ENCODE results near the gene IL1R1. TPM values are rescaled to one million over a fixed set of nuclear protein-coding genes. Genes with fewer than 3 reads are reported as not detected.
"Not testable (repeated sequence)": the region's sequence is repeated elsewhere in the genome, so short reads cannot be mapped to it uniquely, and the experiment has no call there.

Gene IL1R1
- total RNA-seq, 1 donor from 2014 or later = 152 TPM

- DNase-seq (no peak), ATAC-seq (no peak)
- H3K4me3 ChIP-seq = no peak overlapping the region
- peaks cover 66% of the 10 kb centered on the region for H3K4me1 ChIP-seq
- H3K27ac ChIP-seq = no peak overlapping the region
- intact Hi-C loops (cut with DNase I) = no loop called here
- no peak for TF ChIP-seq CTCF (IDR thresholded peaks at IDR 0.05)
- no peaks in the 10 kb centered on the region for H3K9me3 ChIP-seq
- no peaks in the 10 kb centered on the region for H3K27me3 ChIP-seq (ENCODE audit: low read depth)
- no peaks in the 10 kb centered on the region for H3K36me3 ChIP-seq
Observed at GRCh38 chr2:102119255-102119654, 23.3 kb upstream of the IL1R1 start.

- no peak overlapping the region for H3K27ac ChIP-seq
- no peak for ATAC-seq
- H3K4me1 ChIP-seq = peaks cover 59% of the 10 kb centered on the region
Observed at GRCh38 chr2:102120261-102120660, 22.3 kb upstream of the IL1R1 start.

GRCh38 chr2:102120701-102121159 is 21.8 kb upstream of the IL1R1 start:
- no peak overlapping the region for H3K4me3 ChIP-seq

More at GRCh38 chr2:102120261-102120660, 22.3 kb upstream of the IL1R1 start:
- no peak for TF ChIP-seq CTCF (IDR thresholded peaks at IDR 0.05)
- no peaks in the 10 kb centered on the region for H3K27me3 ChIP-seq (ENCODE audit: low read depth)
- no peaks in the 10 kb centered on the region for H3K9me3 ChIP-seq
- DNase-seq = no peak
- H3K4me3 ChIP-seq = no peak overlapping the region
- no peaks in the 10 kb centered on the region for H3K36me3 ChIP-seq
- intact Hi-C loops (cut with DNase I) = no loop called here

GRCh38 chr2:102122115-102122514 is 20.4 kb upstream of the IL1R1 start:
- Histone ChIP-seq H3K4me1 (peaks cover 49% of the 10 kb centered on the region), H3K36me3 (no peaks in the 10 kb centered on the region), H3K27ac (peak overlapping the region; percentile 1), H3K4me3 (no peak overlapping the region), H3K9me3 (no peaks in the 10 kb centered on the region), H3K27me3 (ENCODE audit: low read depth) (no peaks in the 10 kb centered on the region)
- no peak for TF ChIP-seq CTCF (IDR thresholded peaks at IDR 0.05)
- DNase-seq (no peak), ATAC-seq (no peak)
- intact Hi-C loops (cut with DNase I) = no loop called here

More at GRCh38 chr2:102120701-102121159, 21.8 kb upstream of the IL1R1 start:
- ATAC-seq = peak; percentile 67 to 74
- DNase-seq = no peak
- TF ChIP-seq CTCF (IDR thresholded peaks at IDR 0.05) = no peak
- H3K36me3 ChIP-seq = no peaks in the 10 kb centered on the region
- intact Hi-C loops (cut with DNase I) = no loop called here
- H3K4me1 ChIP-seq = peaks cover 59% of the 10 kb centered on the region
- H3K27me3 ChIP-seq (ENCODE audit: low read depth) = no peaks in the 10 kb centered on the region
- H3K27ac ChIP-seq = peak overlapping the region; percentile 1
- no peaks in the 10 kb centered on the region for H3K9me3 ChIP-seq

GRCh38 chr2:102122909-102123308 is 19.6 kb upstream of the IL1R1 start:
- H3K27ac ChIP-seq = peak overlapping the region; percentile 1

GRCh38 chr2:102124421-102124820 is 18.1 kb upstream of the IL1R1 start:
- H3K4me1 ChIP-seq = peaks cover 40% of the 10 kb centered on the region
- intact Hi-C loops (cut with DNase I); H3K27ac ChIP-seq; H3K27me3 ChIP-seq (ENCODE audit: low read depth); ATAC-seq; DNase-seq; H3K4me3 ChIP-seq; H3K36me3 ChIP-seq; H3K9me3 ChIP-seq: not testable (repeated sequence)

More at GRCh38 chr2:102122909-102123308, 19.6 kb upstream of the IL1R1 start:
- H3K4me1 ChIP-seq = peaks cover 43% of the 10 kb centered on the region
- H3K27me3 ChIP-seq (ENCODE audit: low read depth) = no peaks in the 10 kb centered on the region
- no peaks in the 10 kb centered on the region for H3K9me3 ChIP-seq
- DNase-seq = no peak
- no peaks in the 10 kb centered on the region for H3K36me3 ChIP-seq
- TF ChIP-seq CTCF (IDR thresholded peaks at IDR 0.05) = no peak
- no peak overlapping the region for H3K4me3 ChIP-seq
- intact Hi-C loops (cut with DNase I) = no loop called here
- ATAC-seq = no peak

Data from lower lobe of right lung (tissue), 2 donors.